Fibroblast of mammary gland (primary cell): ENCODE measurements around the gene PASK.

ENCODE experiments used
- DNase-seq: peaks from one replicate; pipeline ENCODE4 v3.0.0-alpha.2; 2010; ENCODE audit warnings: low read depth
- H3K4me3 ChIP-seq: 2 replicates; pipeline ENCODE4 v1.5.1; 2011; ENCODE audit warnings: low read depth, mild to moderate bottlenecking, low read length, moderate library complexity; ENCODE audit not compliant: control insufficient read depth
- TF ChIP-seq, protein P1 (sequence below): conservative IDR thresholded peaks from 2 replicates; pipeline ENCODE4 v1.5.1; 2011; ENCODE audit warnings: low read depth, low read length, inconsistent platforms; ENCODE audit not compliant: control insufficient read depth, insufficient read depth

The PASK gene

GRCh38 chr2:241064008-241064801, 85.1 kb downstream of the PASK start:
- H3K4me3 ChIP-seq, result no peak overlapping the region
- TF ChIP-seq, protein P1, sequence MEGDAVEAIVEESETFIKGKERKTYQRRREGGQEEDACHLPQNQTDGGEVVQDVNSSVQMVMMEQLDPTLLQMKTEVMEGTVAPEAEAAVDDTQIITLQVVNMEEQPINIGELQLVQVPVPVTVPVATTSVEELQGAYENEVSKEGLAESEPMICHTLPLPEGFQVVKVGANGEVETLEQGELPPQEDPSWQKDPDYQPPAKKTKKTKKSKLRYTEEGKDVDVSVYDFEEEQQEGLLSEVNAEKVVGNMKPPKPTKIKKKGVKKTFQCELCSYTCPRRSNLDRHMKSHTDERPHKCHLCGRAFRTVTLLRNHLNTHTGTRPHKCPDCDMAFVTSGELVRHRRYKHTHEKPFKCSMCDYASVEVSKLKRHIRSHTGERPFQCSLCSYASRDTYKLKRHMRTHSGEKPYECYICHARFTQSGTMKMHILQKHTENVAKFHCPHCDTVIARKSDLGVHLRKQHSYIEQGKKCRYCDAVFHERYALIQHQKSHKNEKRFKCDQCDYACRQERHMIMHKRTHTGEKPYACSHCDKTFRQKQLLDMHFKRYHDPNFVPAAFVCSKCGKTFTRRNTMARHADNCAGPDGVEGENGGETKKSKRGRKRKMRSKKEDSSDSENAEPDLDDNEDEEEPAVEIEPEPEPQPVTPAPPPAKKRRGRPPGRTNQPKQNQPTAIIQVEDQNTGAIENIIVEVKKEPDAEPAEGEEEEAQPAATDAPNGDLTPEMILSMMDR, result no peak
- DNase-seq, result no peak

DNA sequence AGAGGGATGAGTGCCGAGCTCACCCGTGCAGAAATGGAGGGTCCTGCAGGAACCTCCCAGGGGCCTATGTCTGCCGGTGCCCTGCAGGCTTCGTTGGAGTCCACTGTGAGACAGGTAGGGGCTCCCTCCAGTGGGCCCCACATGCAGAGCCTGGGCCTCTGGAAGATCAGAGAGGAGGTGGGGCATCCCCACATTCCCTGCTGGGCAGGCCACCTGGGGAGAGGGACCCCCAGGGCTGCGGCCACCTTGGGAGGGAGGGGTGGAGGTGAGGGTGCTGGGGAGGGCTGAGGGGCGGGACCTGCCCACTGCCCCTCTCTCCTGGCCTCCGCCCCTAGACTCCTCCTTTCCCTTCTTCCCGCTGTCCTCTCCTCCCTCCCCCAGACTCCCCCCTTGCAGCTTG, 85.7 kb downstream of the PASK start:
- no peak for DNase-seq
- no peak overlapping the region for H3K4me3 ChIP-seq
- TF ChIP-seq, protein P1, result no peak

DNA sequence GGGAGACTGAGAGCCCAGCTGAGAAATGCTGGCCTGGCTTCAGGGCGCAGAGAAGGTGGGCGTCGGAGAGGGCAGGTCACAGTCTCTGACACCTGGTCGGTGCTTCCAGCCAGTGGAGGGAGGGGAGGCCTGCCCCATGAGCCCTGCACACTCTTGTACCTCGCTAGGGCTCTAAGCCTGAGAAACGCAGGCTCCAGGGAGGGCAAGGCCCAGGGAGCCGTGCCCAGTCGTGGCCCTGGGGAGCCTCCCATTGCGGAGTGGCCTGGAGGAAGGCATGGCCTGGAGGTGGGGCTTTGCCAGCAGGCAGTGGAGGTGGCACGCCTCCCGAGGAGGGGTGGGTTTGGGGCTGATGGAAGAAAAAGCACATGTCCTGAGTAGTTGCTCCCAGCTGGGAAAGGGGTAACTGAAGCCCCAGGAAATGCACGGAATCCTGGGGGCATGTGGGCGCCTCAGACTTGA, 86.2 kb downstream of the PASK start:
- H3K4me3 ChIP-seq, result no peak overlapping the region
- no peak for DNase-seq
- TF ChIP-seq, protein P1, result no peak

DNA sequence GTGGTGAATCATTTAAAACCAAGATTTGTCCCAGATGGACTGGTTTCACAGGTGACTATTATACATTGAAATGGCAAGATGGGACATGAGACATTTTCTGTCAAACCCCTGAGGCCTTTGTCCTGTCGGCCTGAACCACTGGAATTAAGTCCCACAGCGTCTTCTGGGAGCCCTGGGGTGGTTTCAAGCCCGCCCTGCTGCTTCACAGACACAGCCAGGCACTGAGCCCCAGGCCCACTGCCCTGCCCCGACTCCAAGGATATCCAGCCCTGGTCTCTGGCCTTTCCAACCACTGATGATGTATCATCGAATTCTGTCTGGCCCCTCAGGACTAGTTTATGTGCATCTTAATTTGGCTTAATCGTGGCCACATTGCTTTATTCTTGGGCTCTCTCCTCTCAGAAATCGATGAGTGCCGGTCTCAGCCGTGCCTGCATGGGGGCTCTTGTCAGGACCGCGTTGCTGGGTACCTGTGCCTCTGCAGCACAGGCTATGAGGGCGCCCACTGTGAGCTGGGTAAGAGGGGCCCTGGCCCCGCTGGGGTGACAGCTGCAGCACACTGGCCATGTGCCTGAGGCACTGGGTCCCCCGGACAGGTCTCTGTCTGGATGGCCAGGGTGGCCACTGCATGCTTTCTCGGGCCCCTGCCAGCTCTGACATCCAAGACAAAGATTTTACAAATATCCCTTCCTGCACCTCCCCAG, 86.7 kb downstream of the PASK start:
- TF ChIP-seq, protein P1, result no peak
- H3K4me3 ChIP-seq, result no peak overlapping the region
- DNase-seq, result no peak

- H3K4me3 ChIP-seq, result no peak overlapping the region
- TF ChIP-seq, protein P1, result no peak
- peak; percentile 63 for DNase-seq
These were observed 88.0 kb downstream of the PASK start for GRCh38 chr2:241061275-241061674.
